ENCODE results near the gene MFSD11. TPM values are rescaled to one million over a fixed set of nuclear protein-coding genes. Genes with fewer than 3 reads are reported as not detected.

MFSD11 gene
- total RNA-seq, 1 experiment from 2014 or later: 24.9 TPM

- no peak for TF ChIP-seq ZNF274 (IDR thresholded peaks at IDR 0.05; ENCODE audit: low read depth, low read length)
- TF ChIP-seq ZBTB33 (IDR thresholded peaks at IDR 0.05; ENCODE audit: extremely low read depth, insufficient replicate concordance, low read length): no peak
- TF ChIP-seq SIN3A (IDR thresholded peaks at IDR 0.05; ENCODE audit: low read depth): no peak
- TF ChIP-seq EGR1 (IDR thresholded peaks at IDR 0.05; ENCODE audit: low read depth): no peak
- TF ChIP-seq ZFX (IDR thresholded peaks at IDR 0.05): no peak
Observed at GRCh38 chr17:76706817-76707216, 31.1 kb upstream of the MFSD11 start (continued).

- Histone ChIP-seq H3K9me3 (ENCODE audit: control insufficient read depth in 1 of 2, insufficient read depth in 1 of 2, low read depth in 1 of 2, low read length in 2 of 2) (no peaks in the 10 kb centered on the region), H4K20me1 (ENCODE audit: insufficient read depth) (no peaks in the 10 kb centered on the region), H3K4me3 (replicated peaks in 1 of 2; ENCODE audit: low read depth in 1 of 2, low read length in 2 of 2) (0 out of 4 replicates have a peak overlapping the region, but pooled peaks of 1 of the 2 experiments have one; percentile 80), H2AFZ (ENCODE audit: low read depth, low read length, poor library complexity, severe bottlenecking) (no peak overlapping the region), H3K9ac (ENCODE audit: low read length) (no peak overlapping the region), H3K27me3 (ENCODE audit: insufficient read depth, low read length) (no peaks in the 10 kb centered on the region), H3K36me3 (ENCODE audit: control insufficient read depth in 1 of 2, insufficient read depth in 2 of 2, low read length in 2 of 2) (peaks cover under 1 to 3% of the 10 kb centered on the region in 2 experiments; a peak in 2 of 4 replicates), H3K4me1 (ENCODE audit: control insufficient read depth in 1 of 2, insufficient read depth in 2 of 2, low read length in 2 of 2) (peaks cover 19 to 30% of the 10 kb centered on the region in 2 experiments), H3K9me2 (ENCODE audit: insufficient read depth) (no peaks in the 10 kb centered on the region), H3K4me2 (ENCODE audit: low read length) (peak overlapping the region; percentile 92; the same call in 1 of the 2 replicates), H3K27ac (ENCODE audit: low read depth, low read length) (no peak overlapping the region), H3K79me2 (ENCODE audit: insufficient read depth, low read length) (peaks cover 28% of the 10 kb centered on the region)
- BruUV-seq (replicated peaks): no TSS peak
- intact Hi-C loops (cut with micrococcal nuclease): no loop called here
- ATAC-seq: no peak
- ChIA-PET CTCF (interaction anchor here (1.2 kb wide), 1 partner anchor 27 kb away, joined by 4 read pairs; no protein-coding TSS in a partner anchor), POLR2A (no interaction called here), RAD21 (ENCODE audit: low non-redundant PET in 1 of 2, low total read pairs in 2 of 2, uncharacterized antibody in 2 of 2, unreplicated experiment in 2 of 2) (no interaction called here)
- TF ChIP-seq CEBPB (IDR thresholded peaks at IDR 0.05; ENCODE audit: low read depth): no peak
- TF ChIP-seq RAD21 (IDR thresholded peaks at IDR 0.05; ENCODE audit: low read depth): no peak
- TF ChIP-seq EZH2phosphoT487 (IDR thresholded peaks at IDR 0.05; ENCODE audit: borderline replicate concordance): no peak
- TF ChIP-seq REST (IDR thresholded peaks at IDR 0.05; ENCODE audit: low read depth): no peak
- no peak for TF ChIP-seq ZNF274 (IDR thresholded peaks at IDR 0.05; ENCODE audit: low read depth, low read length)
- no peak for TF ChIP-seq SP1 (IDR thresholded peaks at IDR 0.05; ENCODE audit: low read depth)
- TF ChIP-seq CTCF (IDR thresholded peaks at IDR 0.05 in 2 of 3, conservative IDR thresholded peaks at IDR 0.05 in 1 of 3; ENCODE audit: borderline replicate concordance in 1 of 3, insufficient read depth in 1 of 3, low read depth in 2 of 3, low read length in 2 of 3): peak in 1 of 3 experiments; percentile 25; a peak in 2 of 6 replicates
- TF ChIP-seq ZFX (IDR thresholded peaks at IDR 0.05): no peak
- no peak for TF ChIP-seq MAX (IDR thresholded peaks at IDR 0.05)
- DNase-seq (ENCODE audit: low read depth, low spot score): no peak
Observed at GRCh38 chr17:76707985-76708807, 29.7 kb upstream of the MFSD11 start.

All from HCT116 (cell line).